DOHH2 (cell line): ENCODE results near the gene SPRTN.
"Not testable (repeated sequence)": the region's sequence is repeated elsewhere in the genome, so short reads cannot be mapped to it uniquely, and the experiment has no call there.

Experiments
- H3F3A ChIP-seq: fragments of 200-600 bp; sonication (generic), shearing (Covaris generic); 2 replicates; pipeline ENCODE4 v1.6.0; 2016; ENCODE audit warnings: antibody characterized with exemption, mild to moderate bottlenecking; ENCODE audit not compliant: control insufficient read depth, insufficient read depth
- H3K27ac ChIP-seq: fragments of 200-600 bp; sonication (generic); 2 replicates; pipeline ENCODE4 v1.5.1; 2014; ENCODE audit warnings: low read depth, mild to moderate bottlenecking, low read length, moderate library complexity
- H3K27me3 ChIP-seq: fragments of 200-600 bp; sonication (generic); 2 replicates; pipeline ENCODE4 v1.6.1; 2014; ENCODE audit warnings: mild to moderate bottlenecking, low read length, mixed read lengths; ENCODE audit not compliant: control insufficient read depth
- H3K36me3 ChIP-seq: fragments of 200-600 bp; sonication (generic); 2 replicates; pipeline ENCODE4 v1.6.1; 2014; ENCODE audit warnings: mild to moderate bottlenecking, low read length, moderate library complexity, mixed read lengths; ENCODE audit not compliant: control insufficient read depth
- H3K4me1 ChIP-seq: fragments of 200-600 bp; sonication (generic); 2 replicates; pipeline ENCODE4 v1.6.1; 2014; ENCODE audit warnings: mild to moderate bottlenecking, low read length, mixed read lengths; ENCODE audit not compliant: control insufficient read depth
- H3K4me2 ChIP-seq: fragments of 200-600 bp; sonication (generic); 2 replicates; pipeline ENCODE4 v1.6.0; 2014; ENCODE audit warnings: mild to moderate bottlenecking, low read length, moderate library complexity
- H3K4me3 ChIP-seq: fragments of 200-600 bp; sonication (generic); 2 replicates; pipeline ENCODE4 v1.5.1; 2014; ENCODE audit warnings: mild to moderate bottlenecking, low read length, mixed read lengths
- H3K79me2 ChIP-seq: fragments of 200-600 bp; sonication (generic); 2 replicates; pipeline ENCODE4 v1.6.1; 2014; ENCODE audit warnings: mild to moderate bottlenecking, low read length, mixed read lengths; ENCODE audit not compliant: control insufficient read depth
- H3K9me2 ChIP-seq: fragments of 200-600 bp; sonication (generic); replicated peaks from 2 replicates; pipeline ENCODE4 v1.6.1; 2014; ENCODE audit warnings: mild to moderate bottlenecking, low read length, mixed read lengths; ENCODE audit not compliant: control insufficient read depth
- H3K9me3 ChIP-seq: fragments of 200-600 bp; sonication (generic); 2 replicates; pipeline ENCODE4 v1.6.1; 2014; ENCODE audit warnings: antibody characterized with exemption, low read length, mixed read lengths; ENCODE audit not compliant: control insufficient read depth, insufficient read depth
- H4K20me1 ChIP-seq: fragments of 200-600 bp; sonication (generic); 2 replicates; pipeline ENCODE4 v1.6.0; 2014; ENCODE audit warnings: low read depth, mild to moderate bottlenecking, antibody characterized with exemption, low read length, moderate library complexity; ENCODE audit not compliant: control insufficient read depth, insufficient read depth
- EZH2phosphoT487 ChIP-seq: fragments of 200-600 bp; sonication (generic); IDR thresholded peaks from 2 replicates; pipeline ENCODE4 v1.6.1; 2017; ENCODE audit warnings: borderline replicate concordance, mild to moderate bottlenecking, antibody characterized with exemption, low read length, moderate library complexity, mixed read lengths
- TF ChIP-seq, protein P1 (sequence below): fragments of 200-600 bp; sonication (generic); IDR thresholded peaks from one replicate; pipeline ENCODE4 v1.5.1; 2014; ENCODE audit warnings: antibody characterized with exemption, mild to moderate bottlenecking, low read depth, low read length; ENCODE audit not compliant: poor library complexity, severe bottlenecking

The SPRTN gene

DNA sequence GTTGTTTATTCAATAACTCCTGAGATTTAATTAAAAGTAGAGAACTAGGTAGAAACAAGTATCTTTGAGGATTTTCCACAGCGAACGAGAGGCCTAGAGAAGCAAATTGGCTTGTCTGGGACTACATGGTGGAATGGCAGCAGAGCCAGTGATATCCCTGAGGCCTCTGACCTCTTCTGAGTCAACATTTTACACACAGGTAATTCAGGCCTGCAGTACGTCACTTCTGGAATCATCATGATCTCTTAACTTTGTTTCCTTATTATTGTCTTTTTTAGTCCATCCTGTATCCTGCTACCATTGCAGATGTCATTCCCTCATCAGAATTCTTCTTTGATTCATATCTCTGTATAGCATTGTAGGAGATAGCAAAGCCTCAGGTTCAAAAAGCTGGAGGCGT lies 9.9 kb downstream of the SPRTN start:
- Histone ChIP-seq H3K4me3 (no peak overlapping the region), H3F3A (no peaks in the 10 kb centered on the region), H3K9me3 (no peaks in the 10 kb centered on the region), H3K9me2 (no peaks in the 10 kb centered on the region), H3K27me3 (no peaks in the 10 kb centered on the region), H3K4me1 (no peaks in the 10 kb centered on the region), H3K79me2 (peaks cover 4% of the 10 kb centered on the region; the same call in 1 of the 2 replicates), H3K27ac (no peak overlapping the region), H3K36me3 (peaks cover 55% of the 10 kb centered on the region), H3K4me2 (no peak overlapping the region), H4K20me1 (no peaks in the 10 kb centered on the region)
- no peak for TF ChIP-seq EZH2phosphoT487
- TF ChIP-seq, protein P1, sequence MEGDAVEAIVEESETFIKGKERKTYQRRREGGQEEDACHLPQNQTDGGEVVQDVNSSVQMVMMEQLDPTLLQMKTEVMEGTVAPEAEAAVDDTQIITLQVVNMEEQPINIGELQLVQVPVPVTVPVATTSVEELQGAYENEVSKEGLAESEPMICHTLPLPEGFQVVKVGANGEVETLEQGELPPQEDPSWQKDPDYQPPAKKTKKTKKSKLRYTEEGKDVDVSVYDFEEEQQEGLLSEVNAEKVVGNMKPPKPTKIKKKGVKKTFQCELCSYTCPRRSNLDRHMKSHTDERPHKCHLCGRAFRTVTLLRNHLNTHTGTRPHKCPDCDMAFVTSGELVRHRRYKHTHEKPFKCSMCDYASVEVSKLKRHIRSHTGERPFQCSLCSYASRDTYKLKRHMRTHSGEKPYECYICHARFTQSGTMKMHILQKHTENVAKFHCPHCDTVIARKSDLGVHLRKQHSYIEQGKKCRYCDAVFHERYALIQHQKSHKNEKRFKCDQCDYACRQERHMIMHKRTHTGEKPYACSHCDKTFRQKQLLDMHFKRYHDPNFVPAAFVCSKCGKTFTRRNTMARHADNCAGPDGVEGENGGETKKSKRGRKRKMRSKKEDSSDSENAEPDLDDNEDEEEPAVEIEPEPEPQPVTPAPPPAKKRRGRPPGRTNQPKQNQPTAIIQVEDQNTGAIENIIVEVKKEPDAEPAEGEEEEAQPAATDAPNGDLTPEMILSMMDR, result no peak

DNA sequence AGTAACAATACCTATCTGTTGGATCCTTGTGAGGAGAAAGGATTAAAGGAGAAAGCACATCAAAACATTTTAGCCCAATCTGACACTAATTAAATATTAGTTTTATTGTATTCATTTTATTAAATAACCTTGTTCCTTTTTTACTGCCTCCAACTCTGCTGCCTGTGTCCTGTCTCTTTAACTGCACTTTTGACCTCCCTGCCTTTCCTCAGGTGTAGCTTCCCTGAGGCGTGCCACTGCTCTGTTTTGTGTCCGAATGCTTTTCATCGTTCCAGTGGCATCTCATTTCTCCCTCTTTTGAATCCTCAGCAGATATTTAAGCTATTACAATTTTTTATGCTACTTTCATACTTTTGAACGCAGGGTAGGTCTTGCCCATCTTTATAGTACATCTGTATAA lies 10.3 kb downstream of the SPRTN start:
- no peak overlapping the region for H3K4me3 ChIP-seq
- no peaks in the 10 kb centered on the region for H3K4me1 ChIP-seq
- TF ChIP-seq EZH2phosphoT487, result no peak
- TF ChIP-seq, protein P1, result no peak
- no peaks in the 10 kb centered on the region for H3K9me3 ChIP-seq
- H3K36me3 ChIP-seq, result peaks cover 58% of the 10 kb centered on the region
- no peak overlapping the region for H3K27ac ChIP-seq
- no peaks in the 10 kb centered on the region for H4K20me1 ChIP-seq
- H3K4me2 ChIP-seq, result no peak overlapping the region
- no peaks in the 10 kb centered on the region for H3K27me3 ChIP-seq
- no peaks in the 10 kb centered on the region for H3F3A ChIP-seq
- H3K9me2 ChIP-seq, result no peaks in the 10 kb centered on the region
- H3K79me2 ChIP-seq, result peaks cover 3% of the 10 kb centered on the region; the same call in 1 of the 2 replicates

DNA sequence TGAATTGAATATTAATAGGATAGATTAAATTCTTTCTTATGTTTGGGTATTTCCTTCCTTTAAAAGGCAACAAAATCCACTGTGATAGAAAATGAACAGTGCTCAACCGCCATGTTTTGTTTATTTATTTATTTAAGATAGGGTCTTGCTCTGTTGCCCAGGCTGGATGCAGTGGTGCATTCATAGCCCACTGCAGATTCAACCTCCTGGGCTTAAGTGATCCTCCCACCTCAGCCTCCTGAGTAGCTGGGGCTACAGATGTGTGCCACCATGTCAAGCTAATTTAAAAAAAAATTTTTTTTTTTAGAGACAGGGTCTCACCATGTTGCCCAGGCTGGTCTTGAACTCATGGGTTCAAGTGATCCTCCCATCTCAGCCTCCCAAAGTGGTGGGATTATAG lies 10.8 kb downstream of the SPRTN start:
- peaks cover 54% of the 10 kb centered on the region for H3K36me3 ChIP-seq
- not testable (repeated sequence) for H3K9me2 ChIP-seq, H3K4me3 ChIP-seq, H3K27me3 ChIP-seq, H3K27ac ChIP-seq, H3K4me2 ChIP-seq, H4K20me1 ChIP-seq, H3F3A ChIP-seq, H3K9me3 ChIP-seq, H3K79me2 ChIP-seq, H3K4me1 ChIP-seq

DNA sequence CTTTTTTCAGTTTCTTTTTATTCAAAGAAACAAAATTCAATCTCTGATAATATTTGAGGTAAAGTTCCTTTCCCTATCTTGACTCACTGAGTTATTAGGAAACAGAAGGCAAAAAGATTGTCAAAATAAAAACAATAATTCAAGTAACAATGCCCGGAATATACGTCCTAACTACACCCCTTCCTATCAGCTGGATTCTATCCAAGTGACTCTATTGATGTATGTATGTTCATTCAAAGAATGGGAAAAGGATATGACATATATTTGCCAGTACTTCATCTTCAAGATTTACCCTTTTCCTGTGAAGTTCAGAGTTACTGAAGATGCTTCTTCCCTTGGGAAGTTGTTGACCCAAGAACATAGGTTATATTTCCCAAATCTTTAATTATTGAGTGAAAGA lies 13.7 kb downstream of the SPRTN start:
- no peak overlapping the region for H3K4me2 ChIP-seq
- H3K27me3 ChIP-seq, result no peaks in the 10 kb centered on the region
- no peaks in the 10 kb centered on the region for H3K9me3 ChIP-seq
- no peaks in the 10 kb centered on the region for H3K4me1 ChIP-seq
- H3K79me2 ChIP-seq, result no peaks in the 10 kb centered on the region
- no peak overlapping the region for H3K4me3 ChIP-seq
- peaks cover 48% of the 10 kb centered on the region for H3K36me3 ChIP-seq
- no peaks in the 10 kb centered on the region for H4K20me1 ChIP-seq
- H3F3A ChIP-seq, result 0 out of 2 replicates have a peak, but pooled peaks cover 3% of the 10 kb centered on the region
- H3K9me2 ChIP-seq, result no peaks in the 10 kb centered on the region
- TF ChIP-seq, protein P1, result no peak
- no peak overlapping the region for H3K27ac ChIP-seq
